Kidney epithelial cell (primary cell): ENCODE results near the gene GCN1. TPM values are rescaled to one million over a fixed set of nuclear protein-coding genes. Genes with fewer than 3 reads are reported as not detected.

ENCODE experiments used
- DNase-seq: peaks from one replicate; pipeline ENCODE4 v3.0.0-alpha.2; 2010; ENCODE audit warnings: low read depth
- H3K27me3 ChIP-seq: 2 replicates; pipeline ENCODE4 v1.6.0; 2011; ENCODE audit warnings: low read length; ENCODE audit not compliant: control insufficient read depth, insufficient read depth
- H3K36me3 ChIP-seq: 2 replicates; pipeline ENCODE4 v1.5.1; 2011; ENCODE audit warnings: low read length; ENCODE audit not compliant: control insufficient read depth, insufficient read depth
- H3K4me3 ChIP-seq: 2 replicates; pipeline ENCODE4 v1.5.1; 2011; ENCODE audit warnings: low read depth, mild to moderate bottlenecking, control low read depth, low read length
- total RNA-seq: library from RNA; depleted of rRNA; stranded (reverse); fragments of >200 nt; gene quantifications from 2 replicates; pipeline ENCODE4 v1.2.3, GENCODE V29; 2015
- TF ChIP-seq, protein P1 (sequence below): IDR thresholded peaks from 2 replicates; pipeline ENCODE4 v1.5.1; 2011; ENCODE audit warnings: mild to moderate bottlenecking, moderate library complexity, low read length, control low read depth, inconsistent platforms; ENCODE audit not compliant: insufficient read depth, poor library complexity, severe bottlenecking

GCN1 gene
- total RNA-seq, 1 donor from 2014 or later, result 78.4 TPM

DNA sequence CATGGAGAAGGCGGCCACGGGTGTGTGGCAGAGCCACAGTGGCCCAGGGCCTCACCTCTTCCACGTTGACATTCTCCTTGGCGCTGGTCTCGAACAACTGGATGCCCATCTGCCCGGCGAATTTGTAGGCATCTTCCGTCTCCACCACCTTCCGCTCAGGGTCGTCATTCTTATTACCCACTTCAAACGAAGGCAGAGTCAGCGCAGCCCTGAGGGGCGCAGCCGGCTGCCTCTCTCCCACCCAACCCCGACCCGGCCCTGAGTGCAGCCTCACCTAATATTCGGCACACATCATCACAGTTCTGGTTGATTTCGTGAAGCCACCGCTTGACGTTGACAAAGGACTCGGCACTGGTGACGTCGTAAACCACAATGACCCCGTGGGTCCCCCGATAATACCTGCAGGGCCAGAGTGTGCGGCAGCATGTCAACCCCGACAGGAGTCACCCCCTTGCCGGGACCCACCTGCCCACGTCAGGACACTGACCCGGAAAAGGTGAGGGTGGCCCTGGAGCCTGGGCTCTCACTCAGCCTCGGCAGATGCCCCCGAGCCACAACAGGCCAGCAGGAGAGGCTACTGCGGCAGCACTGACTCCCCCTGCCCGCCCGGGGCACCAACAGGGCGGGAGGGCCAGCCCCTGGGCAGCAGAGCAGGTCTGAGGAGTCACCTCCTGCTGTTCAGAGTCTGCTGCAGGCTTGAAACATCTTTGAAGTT lies 95.6 kb downstream of the GCN1 start:
- Histone ChIP-seq H3K4me3 (no peak overlapping the region), H3K27me3 (no peaks in the 10 kb centered on the region), H3K36me3 (peaks cover 4% of the 10 kb centered on the region)
- TF ChIP-seq, protein P1, sequence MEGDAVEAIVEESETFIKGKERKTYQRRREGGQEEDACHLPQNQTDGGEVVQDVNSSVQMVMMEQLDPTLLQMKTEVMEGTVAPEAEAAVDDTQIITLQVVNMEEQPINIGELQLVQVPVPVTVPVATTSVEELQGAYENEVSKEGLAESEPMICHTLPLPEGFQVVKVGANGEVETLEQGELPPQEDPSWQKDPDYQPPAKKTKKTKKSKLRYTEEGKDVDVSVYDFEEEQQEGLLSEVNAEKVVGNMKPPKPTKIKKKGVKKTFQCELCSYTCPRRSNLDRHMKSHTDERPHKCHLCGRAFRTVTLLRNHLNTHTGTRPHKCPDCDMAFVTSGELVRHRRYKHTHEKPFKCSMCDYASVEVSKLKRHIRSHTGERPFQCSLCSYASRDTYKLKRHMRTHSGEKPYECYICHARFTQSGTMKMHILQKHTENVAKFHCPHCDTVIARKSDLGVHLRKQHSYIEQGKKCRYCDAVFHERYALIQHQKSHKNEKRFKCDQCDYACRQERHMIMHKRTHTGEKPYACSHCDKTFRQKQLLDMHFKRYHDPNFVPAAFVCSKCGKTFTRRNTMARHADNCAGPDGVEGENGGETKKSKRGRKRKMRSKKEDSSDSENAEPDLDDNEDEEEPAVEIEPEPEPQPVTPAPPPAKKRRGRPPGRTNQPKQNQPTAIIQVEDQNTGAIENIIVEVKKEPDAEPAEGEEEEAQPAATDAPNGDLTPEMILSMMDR, result no peak
- DNase-seq, result no peak

DNA sequence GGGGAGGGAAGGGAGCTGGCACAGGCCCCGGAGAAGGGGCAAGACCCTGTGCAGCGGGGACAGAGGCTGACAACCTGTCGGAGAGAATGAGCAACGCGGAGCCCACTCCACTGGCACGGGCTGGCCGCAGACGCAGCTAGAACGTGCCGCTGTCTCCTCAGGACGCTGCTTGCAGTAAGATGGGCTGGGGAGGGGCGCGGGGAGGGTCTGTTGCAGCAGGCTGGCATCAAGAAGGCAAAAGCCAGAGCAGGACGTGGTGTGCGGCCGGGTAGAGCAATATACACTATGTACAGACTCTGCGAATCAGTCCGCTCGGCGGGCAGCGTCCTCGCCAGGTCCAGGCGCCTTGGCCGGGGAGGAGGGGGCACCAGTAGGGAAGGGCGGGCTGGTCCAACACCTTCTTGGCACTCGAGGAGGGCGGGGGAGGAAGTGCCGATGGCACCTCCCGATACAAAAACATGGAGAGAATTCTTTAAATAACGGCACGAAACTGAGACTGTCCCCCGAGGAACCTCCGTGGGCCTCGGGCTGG lies 97.8 kb downstream of the GCN1 start:
- no peak for DNase-seq
- H3K4me3 ChIP-seq, result no peak overlapping the region
- TF ChIP-seq, protein P1, result no peak
- no peaks in the 10 kb centered on the region for H3K27me3 ChIP-seq
- H3K36me3 ChIP-seq, result peaks cover 4% of the 10 kb centered on the region

DNA sequence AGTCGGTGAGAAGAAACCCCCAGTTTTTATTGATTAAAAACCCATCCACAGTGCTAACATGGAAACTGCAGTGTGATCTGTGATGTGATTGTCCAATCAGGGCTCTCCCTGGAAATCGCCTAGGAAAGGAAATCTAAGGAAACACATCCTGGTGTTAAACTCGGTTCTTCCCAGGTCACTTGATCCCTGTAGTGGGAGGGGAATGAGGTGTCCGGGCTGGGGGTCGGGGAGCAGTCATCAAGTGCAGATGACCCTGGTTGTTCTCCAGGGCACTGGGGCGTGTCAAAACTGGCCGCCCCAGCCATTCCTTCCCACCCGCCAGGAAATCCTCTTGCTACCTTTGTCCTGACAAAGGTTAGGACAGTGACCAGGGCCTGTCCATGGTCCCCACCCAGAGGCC lies 98.8 kb downstream of the GCN1 start:
- TF ChIP-seq, protein P1, result no peak
- H3K4me3 ChIP-seq, result no peak overlapping the region
- H3K27me3 ChIP-seq, result no peaks in the 10 kb centered on the region
- H3K36me3 ChIP-seq, result peaks cover 4% of the 10 kb centered on the region
- DNase-seq, result no peak

DNA sequence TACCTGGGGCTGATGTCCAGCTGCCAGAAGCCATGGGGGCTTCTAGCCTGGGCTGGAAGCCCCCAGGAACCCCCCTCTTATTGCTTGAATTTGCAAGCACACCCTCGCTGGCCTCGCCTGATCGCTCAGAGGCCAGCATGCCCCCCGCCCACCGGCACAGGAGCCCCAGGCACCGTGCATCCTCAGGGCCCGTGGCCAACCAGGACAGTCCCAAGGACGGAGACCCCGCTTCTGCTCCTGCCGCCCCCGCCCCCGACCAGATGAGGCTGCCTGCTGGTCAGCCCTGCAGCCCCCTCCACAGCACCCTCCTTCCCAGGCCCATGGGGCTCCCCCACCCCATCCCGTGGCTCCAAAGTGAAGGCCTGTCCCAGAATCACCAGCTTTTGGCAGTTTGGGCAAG lies 99.2 kb downstream of the GCN1 start:
- TF ChIP-seq, protein P1, result no peak
- Histone ChIP-seq H3K27me3 (no peaks in the 10 kb centered on the region), H3K36me3 (peaks cover 4% of the 10 kb centered on the region), H3K4me3 (no peak overlapping the region)
- no peak for DNase-seq

DNA sequence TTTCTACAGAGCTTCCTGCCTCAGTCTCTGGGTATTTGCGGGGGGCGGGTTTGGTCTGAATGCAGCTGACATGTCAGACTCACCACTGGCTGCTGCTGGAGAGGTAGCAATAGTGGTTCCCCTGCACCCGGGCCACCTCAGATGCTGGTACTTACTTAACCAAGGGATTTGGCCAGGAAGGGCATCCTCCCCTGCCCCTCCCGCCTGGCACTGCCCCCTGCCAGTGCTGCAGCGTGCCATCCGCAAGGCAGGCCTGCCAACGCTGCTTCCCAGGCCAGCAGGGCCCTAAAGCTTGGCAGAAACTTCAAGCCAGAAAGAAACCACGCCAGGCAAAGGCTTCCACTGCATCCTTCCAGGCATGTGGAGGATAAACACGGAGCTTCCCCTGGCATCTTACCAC lies 100.0 kb downstream of the GCN1 start:
- H3K4me3 ChIP-seq, result no peak overlapping the region
- no peak for DNase-seq
- TF ChIP-seq, protein P1, result no peak
- no peaks in the 10 kb centered on the region for H3K27me3 ChIP-seq
- H3K36me3 ChIP-seq, result peaks cover 4% of the 10 kb centered on the region
